Gastrocnemius medialis (tissue), 4 donors: Measurements from ENCODE around the gene NPNT. TPM values are rescaled to one million over a fixed set of nuclear protein-coding genes. Genes with fewer than 3 reads are reported as not detected.

Experiments
- ATAC-seq, 2 donors: fragments of 150-250 bp; one replicate each; pipeline ENCODE4 v1.9.1; 2016
- DNase-seq, 2 donors: peaks; one replicate each; pipeline ENCODE4 v3.0.0-alpha.2; 2019
- H3K27ac ChIP-seq, 4 donors: fragments of 200-600 bp; sonication (generic); 1 replicate in 1 of 4; 2 replicates in 3 of 4; pipeline ENCODE4 v1.5.1; 2016 to 2018; ENCODE audit warnings: mild to moderate bottlenecking in 2 of 4, moderate library complexity in 1 of 4
- H3K27me3 ChIP-seq, 3 donors: fragments of 200-600 bp; sonication (generic) in 2 of 3; 1 replicate in 1 of 3; 2 replicates in 2 of 3; pipeline versions ENCODE4 v1.5.1 to v1.6.0; 2016 to 2019; ENCODE audit warnings: mild to moderate bottlenecking in 1 of 3, moderate library complexity in 1 of 3
- H3K36me3 ChIP-seq, 2 donors: fragments of 200-600 bp; sonication (generic) in 1 of 2; one replicate each; pipeline ENCODE4 v1.5.1; 2017 to 2018
- H3K4me1 ChIP-seq, 2 donors: fragments of 200-600 bp; sonication (generic) in 1 of 2; one replicate each; pipeline ENCODE4 v1.5.1; 2016 to 2017; ENCODE audit warnings: mild to moderate bottlenecking in 2 of 2
- H3K4me3 ChIP-seq, 4 donors: fragments of 200-600 bp; sonication (generic) in 3 of 4; 1 replicate in 1 of 4; 2 replicates in 3 of 4; pipeline ENCODE4 v1.5.1; 2016 to 2019; ENCODE audit warnings: mild to moderate bottlenecking in 2 of 4
- H3K9me3 ChIP-seq, 3 donors: fragments of 200-600 bp; sonication (generic) in 2 of 3; 1 replicate in 1 of 3; 2 replicates in 2 of 3; pipeline ENCODE4 v1.5.1; 2016 to 2019
- POLR2A ChIP-seq, 2 donors: fragments of 450-650 bp; IDR thresholded peaks; one replicate each; pipeline ENCODE4 v1.6.1; 2017; ENCODE audit warnings: antibody characterized with exemption in 2 of 2, mild to moderate bottlenecking in 2 of 2, moderate library complexity in 2 of 2
- in situ Hi-C, 4 donors: fragments of 200-750 bp; cut with MboI; loops; one replicate each; pipeline versions ENCODE4 v1.15.0 to v1.8.0; 2017; ENCODE audit warnings: low sequenced_read_pairs in 4 of 4
- intact Hi-C: fragments of 100-400 bp; cut with DNase I; formaldehyde crosslinking; loops from one replicate; pipeline ENCODE4 v1.15.1; 2023; ENCODE audit warnings: low total_unique reads
- total RNA-seq, 4 donors: library from RNA; depleted of rRNA; stranded (reverse); fragments of >200 nt; gene quantifications; one replicate each; pipeline versions ENCODE4 v1.1.0 to v1.2.3, GENCODE V29; 2016
- TF ChIP-seq, protein P1 (sequence below), 5 experiments: fragments of 450-650 bp in 3 of 5; fragments of 200-600 bp in 2 of 5; sonication (generic) in 2 of 5; IDR thresholded peaks in 4 of 5; conservative IDR thresholded peaks in 1 of 5; 1 replicate in 4 of 5; 2 replicates in 1 of 5; pipeline ENCODE4 v1.5.1; 2016 to 2019; ENCODE audit warnings: antibody characterized with exemption in 5 of 5, mild to moderate bottlenecking in 3 of 5, moderate library complexity in 3 of 5

NPNT gene
- total RNA-seq, 4 donors from 2014 or later = 0.31 to 6.4 (median 3.0) TPM

DNA sequence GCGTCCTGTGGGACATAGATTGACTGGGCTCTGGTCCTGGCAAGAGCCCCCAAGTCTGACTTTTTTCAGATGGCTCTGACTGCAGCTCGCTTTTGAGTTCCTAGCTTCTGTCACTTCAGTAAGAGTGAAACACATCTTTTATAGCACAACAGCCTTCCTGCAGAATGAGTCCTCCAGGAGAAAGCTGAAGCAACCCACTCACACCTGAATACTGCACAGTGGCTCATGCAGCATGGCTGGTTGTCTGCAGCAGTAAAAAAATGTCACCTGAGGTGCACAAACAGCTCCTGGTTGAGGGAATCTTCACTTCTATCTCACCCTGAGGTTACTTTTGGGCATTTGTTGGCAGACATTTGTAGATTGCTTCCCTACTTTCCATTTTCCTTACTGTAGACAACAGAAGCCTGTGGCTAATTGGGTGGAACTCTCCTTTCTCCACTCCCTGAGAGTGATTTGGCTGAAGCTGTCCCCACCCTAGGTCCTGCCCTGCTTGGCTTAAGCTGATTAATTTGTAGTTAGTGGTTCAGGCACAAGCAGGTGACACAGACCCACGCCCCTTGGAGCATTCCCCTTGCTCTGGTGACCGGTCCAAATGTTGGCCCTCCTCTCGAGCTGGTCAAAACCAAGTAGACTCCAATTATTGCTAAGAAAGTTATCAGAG lies 99.7 kb downstream of the NPNT start:
- ATAC-seq (no peak), DNase-seq (no peak)
- peaks cover 17 to 21% of the 10 kb centered on the region in 2 donors for H3K4me1 ChIP-seq
- intact Hi-C loops (loop anchor here (5.0 kb wide), 2 partner anchors 98 to 228 kb away; partner anchors contain the start of gene NPNT), in situ Hi-C loops (no loop called here)
- no peak overlapping the region for H3K27ac ChIP-seq
- no peak for TF ChIP-seq POLR2A (IDR thresholded peaks at IDR 0.05)
- TF ChIP-seq, protein P1, sequence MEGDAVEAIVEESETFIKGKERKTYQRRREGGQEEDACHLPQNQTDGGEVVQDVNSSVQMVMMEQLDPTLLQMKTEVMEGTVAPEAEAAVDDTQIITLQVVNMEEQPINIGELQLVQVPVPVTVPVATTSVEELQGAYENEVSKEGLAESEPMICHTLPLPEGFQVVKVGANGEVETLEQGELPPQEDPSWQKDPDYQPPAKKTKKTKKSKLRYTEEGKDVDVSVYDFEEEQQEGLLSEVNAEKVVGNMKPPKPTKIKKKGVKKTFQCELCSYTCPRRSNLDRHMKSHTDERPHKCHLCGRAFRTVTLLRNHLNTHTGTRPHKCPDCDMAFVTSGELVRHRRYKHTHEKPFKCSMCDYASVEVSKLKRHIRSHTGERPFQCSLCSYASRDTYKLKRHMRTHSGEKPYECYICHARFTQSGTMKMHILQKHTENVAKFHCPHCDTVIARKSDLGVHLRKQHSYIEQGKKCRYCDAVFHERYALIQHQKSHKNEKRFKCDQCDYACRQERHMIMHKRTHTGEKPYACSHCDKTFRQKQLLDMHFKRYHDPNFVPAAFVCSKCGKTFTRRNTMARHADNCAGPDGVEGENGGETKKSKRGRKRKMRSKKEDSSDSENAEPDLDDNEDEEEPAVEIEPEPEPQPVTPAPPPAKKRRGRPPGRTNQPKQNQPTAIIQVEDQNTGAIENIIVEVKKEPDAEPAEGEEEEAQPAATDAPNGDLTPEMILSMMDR (IDR thresholded peaks at IDR 0.05 in 4 of 5, conservative IDR thresholded peaks at IDR 0.05 in 1 of 5) = no peak
- no peaks in the 10 kb centered on the region for H3K9me3 ChIP-seq
- no peaks in the 10 kb centered on the region for H3K27me3 ChIP-seq
- H3K36me3 ChIP-seq = no peaks in the 10 kb centered on the region
- H3K4me3 ChIP-seq = no peak overlapping the region

DNA sequence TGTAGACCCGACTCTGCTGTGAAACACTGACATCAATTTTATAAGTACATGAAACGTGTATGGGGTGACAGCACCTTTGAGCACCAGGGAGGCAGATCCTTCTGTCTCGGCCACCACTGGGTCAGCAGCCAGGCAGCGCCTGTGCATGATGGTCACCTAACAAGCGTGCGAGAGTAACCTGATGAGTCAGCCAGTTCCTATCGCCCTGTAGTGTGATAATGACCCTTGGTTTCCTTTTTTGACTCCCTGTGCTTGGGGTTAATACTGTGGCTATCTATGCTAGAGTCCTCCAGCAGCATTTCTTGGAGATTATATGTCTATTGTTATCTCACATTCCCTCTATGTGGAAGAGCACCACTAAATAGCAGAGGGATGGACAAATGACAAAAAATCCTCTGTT lies 101.6 kb downstream of the NPNT start:
- Histone ChIP-seq H3K9me3 (no peaks in the 10 kb centered on the region), H3K4me1 (peaks cover 1 to 4% of the 10 kb centered on the region in 2 donors), H3K27me3 (no peaks in the 10 kb centered on the region), H3K27ac (no peak overlapping the region), H3K4me3 (no peak overlapping the region), H3K36me3 (no peaks in the 10 kb centered on the region)
- ATAC-seq (no peak), DNase-seq (no peak)
- in situ Hi-C loops (no loop called here), intact Hi-C loops (no loop called here)
- no peak for TF ChIP-seq POLR2A (IDR thresholded peaks at IDR 0.05)
- TF ChIP-seq, protein P1 (IDR thresholded peaks at IDR 0.05 in 4 of 5, conservative IDR thresholded peaks at IDR 0.05 in 1 of 5) = no peak

DNA sequence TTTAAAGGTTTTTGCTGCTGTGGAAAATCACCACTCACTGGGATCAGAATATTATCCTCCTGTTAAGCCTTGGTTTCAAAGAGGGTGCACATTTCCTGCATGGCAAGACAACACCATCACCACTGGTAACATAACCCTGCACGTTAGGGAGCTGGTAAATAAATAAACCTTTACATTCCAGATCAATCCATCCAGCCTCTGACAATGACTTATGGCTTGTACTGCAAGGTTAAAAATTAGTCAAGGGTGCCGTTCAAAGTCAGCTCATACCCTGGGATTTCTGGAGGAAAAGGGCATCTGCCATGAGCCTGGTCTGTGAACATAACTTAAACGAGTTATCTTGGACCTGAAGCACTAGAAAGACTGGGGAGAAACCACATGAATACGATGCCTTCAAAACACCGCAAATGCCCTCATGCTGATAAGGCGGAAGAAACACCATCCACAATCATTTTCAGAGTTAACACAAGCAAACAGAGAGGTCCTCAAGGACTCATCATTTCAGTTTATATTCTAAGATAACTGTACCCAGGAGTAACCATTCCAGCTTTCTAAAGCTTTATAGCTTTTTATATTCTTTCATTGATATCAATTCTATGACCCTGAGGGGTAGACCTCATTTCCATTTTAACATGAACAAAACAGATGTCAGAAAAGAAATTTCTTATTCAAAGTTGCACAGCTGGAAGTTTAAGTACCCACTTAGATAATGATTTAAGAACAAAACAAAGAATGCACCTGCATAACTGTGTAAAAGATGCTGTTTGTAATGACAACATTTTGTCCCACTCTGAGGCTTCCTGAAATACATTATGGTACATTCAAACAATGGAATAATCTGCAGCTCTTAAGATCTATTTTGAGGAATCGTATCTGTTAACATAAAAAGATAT lies 103.1 kb downstream of the NPNT start:
- TF ChIP-seq, protein P1 (IDR thresholded peaks at IDR 0.05 in 4 of 5, conservative IDR thresholded peaks at IDR 0.05 in 1 of 5) = no peak
- no peak for TF ChIP-seq POLR2A (IDR thresholded peaks at IDR 0.05)
- ATAC-seq (no peak), DNase-seq (no peak)
- in situ Hi-C loops (no loop called here), intact Hi-C loops (no loop called here)
- no peaks in the 10 kb centered on the region for H3K27me3 ChIP-seq
- no peak overlapping the region for H3K4me3 ChIP-seq
- no peaks in the 10 kb centered on the region for H3K9me3 ChIP-seq
- H3K36me3 ChIP-seq = no peaks in the 10 kb centered on the region
- H3K4me1 ChIP-seq = peaks cover 0 to 3% of the 10 kb centered on the region in 2 donors
- no peak overlapping the region for H3K27ac ChIP-seq

DNA sequence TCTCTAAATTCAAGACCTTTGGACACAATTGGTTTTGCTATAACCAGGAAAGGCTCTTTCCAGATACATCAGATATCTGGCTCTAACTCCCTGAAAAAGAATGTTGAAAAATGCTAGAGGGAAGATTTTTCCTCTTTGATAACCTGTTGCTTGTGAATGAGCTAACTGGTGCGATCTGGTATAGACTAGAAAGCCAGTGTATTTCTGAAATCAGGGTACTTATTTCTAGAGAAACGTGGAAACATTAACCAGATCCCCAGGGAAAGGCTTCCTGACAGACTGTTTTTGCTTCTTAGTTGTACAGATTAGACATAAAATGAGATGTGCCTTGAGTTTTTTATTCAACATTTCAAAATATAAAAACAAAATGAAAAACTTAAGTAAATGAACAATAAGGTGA lies 107.7 kb downstream of the NPNT start:
- Histone ChIP-seq H3K36me3 (no peaks in the 10 kb centered on the region), H3K4me1 (no peaks in the 10 kb centered on the region), H3K27ac (no peak overlapping the region), H3K4me3 (no peak overlapping the region), H3K9me3 (no peaks in the 10 kb centered on the region), H3K27me3 (no peaks in the 10 kb centered on the region)
- DNase-seq = no peak
- ATAC-seq = no peak
- intact Hi-C loops (no loop called here), in situ Hi-C loops (no loop called here)
- no peak for TF ChIP-seq POLR2A (IDR thresholded peaks at IDR 0.05)
- TF ChIP-seq, protein P1 (IDR thresholded peaks at IDR 0.05 in 4 of 5, conservative IDR thresholded peaks at IDR 0.05 in 1 of 5) = no peak
